Activated naive CD4-positive, alpha-beta T cell treated with anti-CD3 and anti-CD28 coated beads, Interleukin-2, amount 10 ng/mL, durations not matched to agents 7 days and 5 days (primary cell): ENCODE data around the gene C15orf61.

Experiments
- CTCF ChIA-PET: fragments of 350-600 bp; sonication (Branson Sonifier 250); formaldehyde crosslinking; loops from one replicate; lab custom pipeline; 2021; ENCODE audit warnings: antibody characterized with exemption; lab: Charles Lee
- DNase-seq: peaks from one replicate; pipeline ENCODE4 v3.0.0-alpha.2; 2020
- H3K27ac Mint-ChIP-seq: one replicate; pipeline ENCODE4 v1.8.0; 2021; ENCODE audit warnings: mild to moderate bottlenecking, moderate library complexity, mixed read lengths
- H3K27me3 Mint-ChIP-seq: one replicate; pipeline ENCODE4 v1.8.0; 2021; ENCODE audit warnings: mild to moderate bottlenecking, mixed read lengths
- H3K36me3 Mint-ChIP-seq: one replicate; pipeline ENCODE4 v1.8.0; 2021; ENCODE audit warnings: mixed read lengths
- H3K4me1 Mint-ChIP-seq: one replicate; pipeline ENCODE4 v1.8.0; 2021; ENCODE audit warnings: mixed read lengths
- H3K4me3 Mint-ChIP-seq: one replicate; pipeline ENCODE4 v1.8.0; 2021; ENCODE audit warnings: mild to moderate bottlenecking, moderate library complexity, mixed read lengths
- H3K9me3 Mint-ChIP-seq: one replicate; pipeline ENCODE4 v1.8.0; 2021; ENCODE audit warnings: mixed read lengths

C15orf61 gene

GRCh38 chr15:67549736-67550135 is 28.8 kb downstream of the C15orf61 start:
- no peak for DNase-seq
- Mint-ChIP-seq H3K4me3 (no peak overlapping the region), H3K36me3 (peaks cover 28% of the 10 kb centered on the region), H3K27ac (no peak overlapping the region), H3K9me3 (no peaks in the 10 kb centered on the region), H3K27me3 (no peaks in the 10 kb centered on the region), H3K4me1 (peaks cover 11% of the 10 kb centered on the region)
- CTCF ChIA-PET: interaction anchor here (1.1 kb wide), 1 partner anchor 116 kb away, joined by 3 read pairs; no protein-coding TSS in a partner anchor

GRCh38 chr15:67550522-67550921 is 29.6 kb downstream of the C15orf61 start:
- peaks cover 29% of the 10 kb centered on the region for H3K36me3 Mint-ChIP-seq
- H3K27ac Mint-ChIP-seq: no peak overlapping the region
- no peak overlapping the region for H3K4me3 Mint-ChIP-seq
- H3K27me3 Mint-ChIP-seq: no peaks in the 10 kb centered on the region
- DNase-seq: no peak
- CTCF ChIA-PET: no interaction called here
- H3K4me1 Mint-ChIP-seq: peaks cover 5% of the 10 kb centered on the region
- H3K9me3 Mint-ChIP-seq: no peaks in the 10 kb centered on the region

- Mint-ChIP-seq H3K36me3 (peaks cover 26% of the 10 kb centered on the region), H3K4me3 (no peak overlapping the region), H3K27me3 (no peaks in the 10 kb centered on the region), H3K9me3 (no peaks in the 10 kb centered on the region), H3K27ac (no peak overlapping the region), H3K4me1 (peaks cover 5% of the 10 kb centered on the region)
- CTCF ChIA-PET: no interaction called here
- DNase-seq: no peak
Measured at GRCh38 chr15:67551207-67551743, 30.3 kb downstream of the C15orf61 start.

- H3K27ac Mint-ChIP-seq: no peak overlapping the region
- CTCF ChIA-PET: no interaction called here
Measured at GRCh38 chr15:67554580-67554979, 33.6 kb downstream of the C15orf61 start.

GRCh38 chr15:67556976-67557570 is 36.1 kb downstream of the C15orf61 start:
- peaks cover 42% of the 10 kb centered on the region for H3K36me3 Mint-ChIP-seq
- CTCF ChIA-PET: no interaction called here
- peaks cover 9% of the 10 kb centered on the region for H3K9me3 Mint-ChIP-seq
- H3K4me1 Mint-ChIP-seq: no peaks in the 10 kb centered on the region
- no peak overlapping the region for H3K4me3 Mint-ChIP-seq
- H3K27me3 Mint-ChIP-seq: no peaks in the 10 kb centered on the region
- DNase-seq: no peak
- no peak overlapping the region for H3K27ac Mint-ChIP-seq

More at GRCh38 chr15:67554580-67554979, 33.6 kb downstream of the C15orf61 start:
- H3K9me3 Mint-ChIP-seq: peaks cover 9% of the 10 kb centered on the region
- H3K4me3 Mint-ChIP-seq: no peak overlapping the region
- H3K36me3 Mint-ChIP-seq: peaks cover 40% of the 10 kb centered on the region
- DNase-seq: no peak
- H3K27me3 Mint-ChIP-seq: no peaks in the 10 kb centered on the region
- no peaks in the 10 kb centered on the region for H3K4me1 Mint-ChIP-seq

GRCh38 chr15:67558502-67558901 is 37.6 kb downstream of the C15orf61 start:
- H3K27ac Mint-ChIP-seq: no peak overlapping the region
- H3K9me3 Mint-ChIP-seq: peaks cover 9% of the 10 kb centered on the region
- no peaks in the 10 kb centered on the region for H3K4me1 Mint-ChIP-seq
- no peak for DNase-seq
- H3K4me3 Mint-ChIP-seq: no peak overlapping the region
- no peaks in the 10 kb centered on the region for H3K27me3 Mint-ChIP-seq
- CTCF ChIA-PET: no interaction called here
- H3K36me3 Mint-ChIP-seq: peaks cover 39% of the 10 kb centered on the region

- H3K27me3 Mint-ChIP-seq: no peaks in the 10 kb centered on the region
- H3K36me3 Mint-ChIP-seq: peaks cover 45% of the 10 kb centered on the region
- DNase-seq: no peak
- peaks cover 9% of the 10 kb centered on the region for H3K9me3 Mint-ChIP-seq
- no peak overlapping the region for H3K27ac Mint-ChIP-seq
- H3K4me1 Mint-ChIP-seq: no peaks in the 10 kb centered on the region
- CTCF ChIA-PET: no interaction called here
- no peak overlapping the region for H3K4me3 Mint-ChIP-seq
Measured at GRCh38 chr15:67559158-67559557, 38.2 kb downstream of the C15orf61 start.

GRCh38 chr15:67559576-67559975 is 38.6 kb downstream of the C15orf61 start:
- Mint-ChIP-seq H3K4me1 (peaks cover 4% of the 10 kb centered on the region), H3K27me3 (no peaks in the 10 kb centered on the region), H3K36me3 (peaks cover 48% of the 10 kb centered on the region), H3K9me3 (peaks cover 9% of the 10 kb centered on the region), H3K27ac (no peak overlapping the region), H3K4me3 (no peak overlapping the region)
- DNase-seq: no peak
- CTCF ChIA-PET: no interaction called here

- Mint-ChIP-seq H3K27me3 (no peaks in the 10 kb centered on the region), H3K4me3 (no peak overlapping the region), H3K27ac (no peak overlapping the region), H3K9me3 (peaks cover 9% of the 10 kb centered on the region), H3K36me3 (peaks cover 43% of the 10 kb centered on the region), H3K4me1 (peaks cover 9% of the 10 kb centered on the region)
- CTCF ChIA-PET: no interaction called here
- DNase-seq: no peak
Measured at GRCh38 chr15:67560320-67560719, 39.4 kb downstream of the C15orf61 start.

GRCh38 chr15:67563092-67563491 is 42.2 kb downstream of the C15orf61 start:
- H3K27ac Mint-ChIP-seq: no peak overlapping the region
- H3K4me1 Mint-ChIP-seq: peaks cover 9% of the 10 kb centered on the region
- H3K9me3 Mint-ChIP-seq: peaks cover 6% of the 10 kb centered on the region
- CTCF ChIA-PET: no interaction called here
- no peak overlapping the region for H3K4me3 Mint-ChIP-seq
- no peaks in the 10 kb centered on the region for H3K27me3 Mint-ChIP-seq
- DNase-seq: no peak
- peaks cover 37% of the 10 kb centered on the region for H3K36me3 Mint-ChIP-seq

- H3K4me3 Mint-ChIP-seq: no peak overlapping the region
- no peaks in the 10 kb centered on the region for H3K27me3 Mint-ChIP-seq
- H3K4me1 Mint-ChIP-seq: peaks cover 9% of the 10 kb centered on the region
- H3K27ac Mint-ChIP-seq: no peak overlapping the region
- CTCF ChIA-PET: no interaction called here
- no peaks in the 10 kb centered on the region for H3K9me3 Mint-ChIP-seq
- DNase-seq: no peak
- peaks cover 27% of the 10 kb centered on the region for H3K36me3 Mint-ChIP-seq
Measured at GRCh38 chr15:67564021-67564967, 43.4 kb downstream of the C15orf61 start.

- H3K4me3 Mint-ChIP-seq: no peak overlapping the region
- H3K27me3 Mint-ChIP-seq: no peaks in the 10 kb centered on the region
- H3K36me3 Mint-ChIP-seq: peaks cover 21% of the 10 kb centered on the region
- H3K27ac Mint-ChIP-seq: no peak overlapping the region
- H3K4me1 Mint-ChIP-seq: peaks cover 9% of the 10 kb centered on the region
- no peaks in the 10 kb centered on the region for H3K9me3 Mint-ChIP-seq
- CTCF ChIA-PET: no interaction called here
- DNase-seq: no peak
Measured at GRCh38 chr15:67564968-67565345, 44.0 kb downstream of the C15orf61 start.

- Mint-ChIP-seq H3K9me3 (no peaks in the 10 kb centered on the region), H3K4me1 (peaks cover 5% of the 10 kb centered on the region)
- CTCF ChIA-PET: no interaction called here
Measured at GRCh38 chr15:67569668-67570067, 48.7 kb downstream of the C15orf61 start.

GRCh38 chr15:67570875-67571647 is 50.1 kb downstream of the C15orf61 start:
- Mint-ChIP-seq H3K27me3 (no peaks in the 10 kb centered on the region), H3K4me1 (no peaks in the 10 kb centered on the region), H3K36me3 (peaks cover 5% of the 10 kb centered on the region), H3K9me3 (no peaks in the 10 kb centered on the region), H3K27ac (no peak overlapping the region), H3K4me3 (no peak overlapping the region)
- no peak for DNase-seq
- CTCF ChIA-PET: interaction anchor here (0.5 kb wide), 1 partner anchor 89 kb away, joined by 3 read pairs; no protein-coding TSS in a partner anchor

More at GRCh38 chr15:67569668-67570067, 48.7 kb downstream of the C15orf61 start:
- no peaks in the 10 kb centered on the region for H3K27me3 Mint-ChIP-seq
- no peak overlapping the region for H3K4me3 Mint-ChIP-seq
- H3K36me3 Mint-ChIP-seq: peaks cover 8% of the 10 kb centered on the region
- DNase-seq: no peak
- H3K27ac Mint-ChIP-seq: no peak overlapping the region
